ENCODE results near the gene DOCK8.

The DOCK8 gene

DNA sequence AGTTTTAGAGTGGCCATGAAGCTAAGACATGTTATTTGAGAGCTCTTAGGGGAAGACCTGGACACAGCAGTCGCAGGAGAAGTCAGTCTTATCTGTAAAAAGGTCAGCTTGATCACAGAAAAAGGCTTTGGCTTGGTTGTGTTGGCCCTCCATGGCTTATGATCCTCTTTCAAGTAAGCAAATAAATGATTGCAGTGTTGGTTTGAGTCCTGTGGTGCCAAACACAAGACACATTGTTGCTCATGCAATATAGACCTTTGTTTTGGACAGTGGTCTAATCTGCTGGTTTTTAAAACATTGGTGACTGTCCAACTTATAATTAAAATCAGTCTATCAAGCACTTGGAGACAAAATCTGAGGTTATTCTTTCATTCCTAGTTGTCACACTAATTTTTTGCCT lies 54.0 kb downstream of the DOCK8 start:
- DNase-seq (ENCODE audit: low spot score): no peak

DNA sequence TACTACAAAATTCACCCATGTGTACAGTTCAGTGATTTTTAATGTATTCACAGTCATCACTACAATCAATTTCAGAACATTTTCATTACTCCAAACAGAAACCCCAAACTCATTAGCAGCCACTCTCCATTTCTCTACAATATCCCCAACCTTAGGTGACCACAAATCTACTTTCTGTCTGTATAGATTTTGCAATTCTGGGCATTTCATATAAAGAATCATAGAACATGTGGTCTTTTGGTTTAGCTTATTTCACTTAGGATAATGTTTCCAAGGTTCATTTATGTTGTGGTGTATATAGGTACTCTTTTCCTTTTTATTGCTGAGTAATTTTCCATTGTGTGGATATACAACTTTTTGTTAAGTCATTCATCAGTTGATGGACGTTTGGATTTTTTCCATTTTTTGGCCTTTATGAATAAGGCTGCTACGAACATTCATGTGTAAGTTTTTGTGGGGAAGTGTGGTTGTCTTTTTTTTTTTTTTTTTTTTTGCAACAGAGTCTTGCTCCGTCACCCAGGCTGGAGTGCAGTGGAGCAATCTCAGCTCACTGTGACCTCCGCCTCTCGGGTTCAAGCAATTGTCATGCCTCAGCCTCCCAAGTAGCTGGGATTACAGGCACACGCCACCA lies 54.5 kb downstream of the DOCK8 start:
- DNase-seq (ENCODE audit: low spot score): no peak

DNA sequence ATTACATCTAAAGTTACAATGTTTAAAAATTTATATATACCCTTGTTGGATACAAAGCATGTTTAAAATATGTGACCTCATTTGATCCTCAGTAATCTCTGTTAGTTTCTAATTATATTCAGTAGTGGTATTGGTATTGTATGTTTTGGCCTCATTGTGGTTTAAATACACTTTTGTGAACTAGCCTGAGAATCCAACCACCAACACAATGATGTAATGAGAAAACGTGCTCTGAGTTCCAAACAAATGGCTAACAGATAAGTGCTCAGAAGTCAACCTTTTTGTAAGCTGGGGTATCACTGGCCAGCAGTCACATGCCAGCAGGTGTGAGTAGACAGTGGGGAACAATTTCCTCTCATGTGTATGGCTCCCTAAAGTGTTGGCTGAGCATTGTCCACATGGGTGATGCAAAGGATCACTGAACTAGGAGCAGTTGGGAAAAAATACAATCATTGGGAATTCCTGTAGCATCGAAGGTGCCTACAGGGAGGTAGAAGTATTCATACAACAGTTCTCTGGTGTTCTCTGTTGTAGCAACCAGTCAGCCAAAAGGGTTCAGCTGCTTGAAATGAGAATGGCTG lies 56.1 kb downstream of the DOCK8 start:
- no peak for DNase-seq (ENCODE audit: low spot score)

DNA sequence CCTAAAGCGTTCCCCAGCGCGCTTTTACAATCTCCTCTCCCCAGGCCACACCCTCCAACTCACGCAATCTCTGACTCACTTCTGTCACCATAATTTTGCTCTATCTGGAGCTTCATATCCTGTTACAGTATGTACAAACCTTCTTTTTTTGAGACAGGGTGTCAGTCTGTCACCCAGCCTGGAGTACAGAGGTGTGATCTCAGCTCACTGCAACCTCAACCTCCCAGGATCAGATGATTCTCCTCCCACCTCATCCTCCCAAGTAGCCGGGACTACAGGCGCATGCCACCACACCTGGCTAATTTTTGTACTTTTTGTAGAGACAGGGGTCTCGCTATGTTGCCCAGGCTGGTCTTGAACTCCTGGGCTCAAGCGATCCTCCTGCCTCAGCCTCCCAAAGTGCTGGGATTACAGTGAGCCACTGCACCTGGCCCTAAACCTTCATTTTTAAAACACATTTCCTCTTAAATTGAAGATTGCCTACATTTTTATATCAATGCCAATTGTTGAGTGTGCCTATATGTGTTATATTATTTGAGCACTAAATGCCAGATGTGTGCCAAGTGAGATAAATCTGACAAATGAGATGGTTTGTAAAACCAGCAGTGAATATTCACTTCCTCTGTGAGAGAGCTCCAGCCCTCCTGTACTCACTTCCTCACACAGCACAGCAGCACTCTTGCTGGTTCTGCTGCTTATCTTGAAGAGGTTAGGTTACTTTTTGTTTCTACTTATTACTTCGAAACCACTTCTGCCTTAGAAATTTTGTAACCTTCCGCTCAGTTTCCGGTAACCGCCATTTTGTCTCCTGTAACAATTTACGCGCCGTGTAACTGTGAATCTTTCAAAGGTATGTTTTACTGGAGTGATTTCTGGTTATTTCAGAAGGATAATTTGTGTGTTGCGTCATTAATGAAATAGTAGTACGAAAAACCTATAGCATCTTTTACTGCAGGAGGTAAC lies 57.9 kb downstream of the DOCK8 start:
- no peak for DNase-seq (ENCODE audit: low spot score)

DNA sequence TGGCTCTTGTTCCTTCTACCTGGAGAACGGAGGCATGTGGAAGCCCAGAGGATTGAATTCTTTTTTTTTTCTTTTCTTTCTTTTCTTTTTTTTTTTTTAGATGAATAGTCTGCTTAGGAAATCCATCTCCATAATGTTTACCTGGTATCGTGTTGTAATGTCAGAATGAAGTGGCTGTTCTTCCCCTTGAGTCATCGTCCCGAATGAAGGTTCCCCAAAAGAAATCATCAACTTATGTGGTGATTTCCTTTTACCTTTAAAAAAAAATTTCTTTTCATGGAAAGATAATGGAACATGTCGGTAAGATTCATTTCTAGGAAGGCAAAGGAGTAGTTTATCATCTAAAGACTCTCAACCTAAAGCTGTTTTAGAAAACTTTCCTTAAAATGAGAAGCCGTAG lies 59.7 kb downstream of the DOCK8 start:
- no peak for DNase-seq (ENCODE audit: low spot score)

DNA sequence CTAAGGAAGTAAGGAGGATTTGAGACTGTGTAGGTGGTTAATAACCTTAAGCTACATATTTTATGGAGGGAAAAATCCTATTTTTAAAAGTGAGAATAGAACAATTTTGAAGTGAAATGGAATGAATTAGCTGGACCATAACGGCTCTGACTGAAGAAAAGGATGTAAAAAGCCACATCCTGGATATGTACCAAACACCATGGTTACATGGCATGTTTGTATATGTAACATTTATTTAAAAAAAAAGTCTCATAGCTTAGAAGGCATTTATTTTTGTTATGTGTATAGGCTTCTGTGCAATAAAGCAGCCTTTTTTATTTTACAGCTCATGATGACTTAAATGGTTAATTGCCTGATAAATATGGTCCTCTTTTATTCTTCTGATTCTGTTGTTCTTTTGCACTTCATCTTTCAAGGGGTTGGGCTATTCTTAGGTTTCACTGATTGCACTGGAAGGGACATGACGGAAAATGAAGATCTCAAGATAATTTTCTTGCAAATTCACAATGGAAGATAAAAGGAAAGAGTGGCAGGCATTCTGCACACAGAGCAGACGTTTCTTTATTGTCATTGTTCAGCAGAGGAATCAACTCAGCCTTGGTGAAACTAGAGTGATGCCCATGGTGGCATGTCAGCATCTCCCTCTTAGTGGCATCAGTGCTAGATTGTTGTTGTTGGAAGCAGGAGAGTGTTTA lies 63.1 kb downstream of the DOCK8 start:
- no peak for DNase-seq (ENCODE audit: low spot score)

DNA sequence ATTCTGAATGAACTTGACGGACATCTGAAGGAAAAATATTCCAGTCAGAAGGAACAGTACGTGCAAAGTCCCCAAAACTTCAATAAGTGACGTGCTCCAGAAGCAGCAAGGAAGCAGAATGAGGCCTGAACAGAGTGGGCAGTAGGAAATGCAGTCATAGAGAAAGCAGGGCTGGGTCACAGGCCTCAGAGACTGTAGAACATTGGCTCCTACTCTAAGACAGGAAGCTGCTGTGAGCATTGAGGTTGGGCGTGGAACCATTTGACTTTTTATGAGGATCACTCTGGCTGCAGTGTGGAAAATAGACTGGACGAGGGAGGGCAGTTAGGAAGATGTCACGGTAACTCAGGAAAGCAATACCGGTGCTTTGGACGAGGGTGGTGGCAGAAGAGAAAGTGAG lies 64.0 kb downstream of the DOCK8 start:
- no peak for DNase-seq (ENCODE audit: low spot score)

DNA sequence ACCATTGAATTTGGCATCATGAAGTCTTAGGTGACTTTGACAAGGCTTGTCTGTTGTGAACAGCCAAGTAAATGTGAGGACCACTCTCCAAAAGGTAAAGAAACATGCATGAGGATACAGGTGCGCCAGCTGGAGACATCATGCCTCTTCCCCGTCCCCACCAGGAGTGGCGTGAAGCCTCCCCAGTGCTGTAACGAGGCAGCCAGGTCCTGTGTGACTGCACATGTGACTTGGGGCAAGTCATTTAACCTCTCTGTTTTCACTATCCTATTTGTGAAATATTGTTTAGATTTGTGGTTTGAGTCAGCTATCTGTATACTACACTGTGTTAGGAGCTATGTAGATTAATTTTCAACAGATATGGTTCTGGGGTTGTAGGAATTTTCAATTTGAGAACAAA lies 65.0 kb downstream of the DOCK8 start:
- DNase-seq (ENCODE audit: low spot score): no peak

DNA sequence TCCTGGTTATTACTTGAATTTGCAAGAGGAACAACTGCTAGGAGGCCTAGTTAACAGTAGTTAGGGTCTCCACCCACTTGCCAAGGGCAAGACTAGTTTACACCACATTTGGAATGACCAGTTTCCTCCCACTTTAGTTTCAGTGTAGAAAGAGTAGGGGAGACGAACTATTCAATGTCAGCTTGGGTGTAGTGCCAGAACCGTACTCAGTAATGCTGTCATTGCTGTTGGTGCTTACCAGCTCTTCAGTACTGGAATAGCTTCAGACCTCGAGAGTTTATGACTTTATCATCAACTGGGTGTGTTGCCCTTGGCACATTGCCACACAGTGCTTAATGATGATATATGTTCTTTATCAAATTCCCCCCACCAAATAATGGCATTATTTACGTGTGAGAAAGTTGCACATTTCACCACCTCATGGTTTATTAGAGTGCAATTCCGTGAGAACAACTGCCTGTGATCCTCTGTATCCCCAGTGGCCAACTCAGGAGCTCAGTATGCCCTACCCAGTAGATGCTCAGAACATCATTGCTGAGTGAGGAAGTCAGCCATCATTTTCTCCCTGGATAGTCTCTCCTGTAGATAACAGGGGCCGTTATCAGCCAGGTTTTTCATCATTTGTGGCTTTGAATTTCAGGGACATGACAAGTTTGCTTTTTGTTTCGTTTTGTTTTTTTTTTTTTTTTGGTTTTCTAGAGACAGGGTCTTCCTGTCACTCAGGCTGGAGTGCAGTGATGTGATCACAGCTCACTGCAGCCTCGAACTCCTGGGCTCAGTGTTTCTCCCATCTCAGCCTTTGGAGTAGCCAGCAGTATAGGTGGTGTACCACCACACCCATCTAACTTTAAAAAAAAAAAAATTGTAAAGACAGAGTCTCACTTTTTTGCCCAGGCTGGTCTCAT lies 67.3 kb downstream of the DOCK8 start:
- no peak for DNase-seq (ENCODE audit: low spot score)

DNA sequence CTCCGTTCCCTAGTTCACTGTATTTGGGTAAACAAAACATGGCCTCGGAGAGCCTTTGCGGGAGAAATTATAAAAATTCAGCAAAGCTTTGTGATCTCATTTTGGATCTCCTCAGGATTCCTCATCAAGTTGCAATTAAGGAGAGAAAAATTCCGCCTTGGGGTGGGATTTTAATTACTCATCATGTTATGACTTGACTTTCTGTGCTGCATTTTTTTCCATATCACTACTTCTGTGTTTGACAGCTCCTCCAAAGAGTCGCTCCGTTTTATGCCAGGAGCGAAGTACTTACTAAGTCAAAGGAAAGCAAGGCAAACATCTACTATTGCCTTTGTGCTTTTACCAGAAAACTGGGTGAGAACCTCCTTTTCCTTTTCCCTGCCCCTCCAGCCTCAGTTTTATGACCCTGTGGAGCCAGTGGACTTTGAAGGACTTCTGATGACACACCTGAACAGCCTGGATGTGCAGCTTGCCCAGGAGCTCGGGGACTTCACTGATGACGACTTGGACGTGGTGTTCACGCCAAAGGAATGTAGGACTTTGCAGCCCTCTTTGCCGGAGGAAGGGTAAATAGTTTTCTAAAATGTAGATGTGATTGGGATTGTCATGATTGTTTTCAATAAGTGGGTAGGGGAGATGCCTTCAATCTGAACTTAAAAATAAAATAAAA lies 71.5 kb downstream of the DOCK8 start:
- no peak for DNase-seq (ENCODE audit: low spot score)

DNA sequence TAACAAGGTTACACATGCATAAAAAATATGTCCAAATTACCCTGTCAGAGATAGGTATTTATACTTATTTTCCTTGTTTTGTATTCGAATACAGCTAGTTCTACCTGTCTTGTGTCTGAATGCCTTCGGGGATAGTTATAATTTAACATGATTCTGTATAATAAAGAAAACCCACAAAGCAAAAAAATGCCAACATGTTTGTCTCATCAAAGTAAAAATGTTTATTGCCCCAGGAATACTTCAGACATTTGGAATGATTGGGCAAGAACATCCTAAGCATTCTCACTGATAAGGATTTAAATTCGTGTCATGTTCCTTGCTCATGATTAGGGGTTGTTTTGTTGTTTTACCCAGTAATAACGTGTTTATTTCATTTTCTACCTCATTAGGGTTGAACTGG lies 74.5 kb downstream of the DOCK8 start:
- DNase-seq (ENCODE audit: low spot score): no peak

DNA sequence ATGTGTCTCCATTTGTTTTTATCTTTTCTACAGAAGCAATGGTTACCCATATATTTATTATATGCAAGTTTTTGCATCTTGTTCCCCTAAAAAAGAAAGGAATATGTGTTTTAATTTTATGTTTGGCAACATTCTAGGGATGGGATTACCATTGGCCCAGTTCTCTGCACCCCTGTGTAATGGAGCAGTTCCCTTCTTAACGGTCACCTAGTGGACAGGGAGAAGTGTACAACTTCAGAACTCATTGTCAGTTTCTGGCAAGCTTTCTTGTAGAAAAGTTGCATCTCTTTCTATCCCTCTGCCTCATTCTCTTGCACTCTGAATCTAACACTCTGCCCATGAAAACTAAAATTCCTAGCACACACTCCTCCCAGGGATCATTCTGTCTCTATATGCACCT lies 78.2 kb downstream of the DOCK8 start:
- DNase-seq (ENCODE audit: low spot score): no peak

DNA sequence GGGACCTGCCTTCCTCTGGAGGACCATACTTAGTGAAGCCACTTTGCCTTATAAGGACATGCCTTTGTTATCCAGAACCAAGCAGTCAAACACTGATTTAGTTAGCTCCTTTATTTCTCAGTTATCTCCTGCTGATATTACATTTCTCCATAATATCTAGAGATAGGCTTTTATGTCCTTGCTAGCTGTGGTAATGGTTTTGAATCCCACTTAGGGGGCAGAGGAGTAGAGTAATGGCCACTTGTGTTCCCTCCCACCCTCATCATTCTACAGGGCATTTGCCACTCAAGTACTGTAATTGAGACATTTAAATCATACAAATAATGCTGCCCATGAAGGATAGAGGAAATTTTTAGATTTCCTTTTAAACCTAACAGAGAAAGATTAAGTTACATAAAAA lies 80.9 kb downstream of the DOCK8 start:
- DNase-seq (ENCODE audit: low spot score): no peak

DNA sequence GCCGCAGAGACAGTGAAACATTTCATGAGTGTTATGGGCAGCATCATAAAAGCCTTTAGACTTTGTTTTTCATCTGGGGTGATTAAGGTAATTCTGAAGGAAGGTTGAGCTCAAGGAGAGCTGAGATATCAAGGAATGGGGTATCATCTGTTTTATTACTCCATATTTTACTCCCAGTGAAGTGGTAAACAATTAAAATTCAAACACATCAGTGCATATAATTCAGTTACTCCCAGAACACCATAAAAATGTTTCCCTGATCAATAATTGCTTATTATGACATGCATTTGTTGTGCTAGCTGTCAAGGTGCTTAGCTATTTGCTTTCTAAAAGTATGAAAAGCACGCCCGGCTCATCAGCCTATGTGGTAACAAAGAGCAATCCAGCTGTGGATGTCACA lies 81.7 kb downstream of the DOCK8 start:
- no peak for DNase-seq (ENCODE audit: low spot score)

DNA sequence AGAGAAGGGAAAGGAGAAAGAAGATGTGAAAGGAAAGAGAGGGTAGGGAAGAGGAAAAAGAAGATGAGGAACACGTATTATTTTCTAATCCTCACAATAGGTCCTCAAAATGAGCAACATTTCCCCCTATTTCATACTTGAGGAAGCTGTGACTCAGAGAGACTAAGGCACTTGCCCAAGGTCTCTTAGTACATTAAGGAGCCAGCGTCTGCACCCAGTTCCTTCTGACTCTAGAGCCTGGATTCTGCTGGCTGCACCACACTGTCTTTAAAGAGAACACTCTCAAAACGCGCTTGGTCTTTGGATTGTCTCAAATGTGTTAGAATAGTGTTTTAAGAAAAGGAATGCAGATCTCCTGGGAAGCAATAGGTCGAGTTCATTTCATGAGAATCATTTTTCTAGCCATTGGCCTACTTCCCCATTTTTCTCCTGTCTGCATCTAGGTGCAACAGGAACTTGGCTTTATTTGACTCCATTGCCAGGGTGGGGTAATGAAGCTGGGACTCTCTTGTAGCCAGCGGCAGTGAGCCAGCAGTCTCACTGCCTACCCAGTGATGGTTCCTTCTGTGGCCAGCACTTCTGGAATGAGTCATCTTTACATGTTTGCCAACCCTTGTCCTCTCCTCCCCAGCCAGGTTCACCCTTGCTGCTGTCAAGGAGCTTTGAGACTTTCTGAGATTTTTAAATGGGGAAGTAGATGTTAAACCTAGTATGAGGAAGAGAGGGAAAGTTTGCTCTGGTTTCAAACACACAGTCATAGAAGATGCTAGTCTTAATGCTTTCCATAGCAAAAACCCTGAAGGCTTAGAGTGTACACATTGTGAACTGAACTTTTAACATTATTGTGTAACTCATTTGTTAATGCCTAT lies 82.7 kb downstream of the DOCK8 start:
- DNase-seq (ENCODE audit: low spot score): no peak

DNA sequence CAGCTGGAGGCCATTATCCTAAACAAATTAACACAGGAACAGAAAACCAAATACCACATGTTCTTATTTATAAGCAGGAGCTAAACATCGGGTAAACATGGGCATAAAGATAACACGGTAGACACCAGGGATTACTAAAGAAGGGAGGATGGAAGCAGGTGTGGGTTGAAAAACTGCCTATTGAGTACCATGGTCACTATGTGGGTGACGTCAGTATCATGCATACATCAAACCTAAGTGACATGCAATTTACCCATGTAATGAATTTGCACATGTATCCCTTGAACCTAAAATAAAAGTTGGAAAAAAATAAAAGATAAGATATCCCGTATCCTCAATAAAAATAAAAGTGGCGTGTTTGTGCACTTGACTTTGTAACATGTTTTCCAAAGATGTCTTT lies 88.8 kb downstream of the DOCK8 start:
- no peak for DNase-seq (ENCODE audit: low spot score)

DNA sequence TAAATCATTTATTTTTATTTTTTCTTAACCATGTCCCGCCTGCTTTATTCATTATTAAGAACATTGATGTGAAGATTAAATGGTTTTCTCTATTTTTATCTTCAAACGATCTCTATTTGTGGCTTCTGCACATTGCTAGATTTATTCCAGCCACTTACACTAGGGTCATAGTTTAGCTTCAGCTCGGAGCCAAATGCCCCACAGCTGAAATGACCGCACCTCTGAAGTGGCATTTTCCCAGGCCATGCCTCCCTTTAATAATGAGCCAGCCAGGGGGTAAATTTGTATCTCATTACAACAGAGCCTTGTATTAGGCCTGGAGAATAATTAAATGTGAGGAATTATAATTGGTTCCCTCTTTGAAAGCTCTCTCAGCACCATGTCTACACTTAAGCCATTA lies 89.4 kb downstream of the DOCK8 start:
- DNase-seq (ENCODE audit: low spot score): no peak

DNA sequence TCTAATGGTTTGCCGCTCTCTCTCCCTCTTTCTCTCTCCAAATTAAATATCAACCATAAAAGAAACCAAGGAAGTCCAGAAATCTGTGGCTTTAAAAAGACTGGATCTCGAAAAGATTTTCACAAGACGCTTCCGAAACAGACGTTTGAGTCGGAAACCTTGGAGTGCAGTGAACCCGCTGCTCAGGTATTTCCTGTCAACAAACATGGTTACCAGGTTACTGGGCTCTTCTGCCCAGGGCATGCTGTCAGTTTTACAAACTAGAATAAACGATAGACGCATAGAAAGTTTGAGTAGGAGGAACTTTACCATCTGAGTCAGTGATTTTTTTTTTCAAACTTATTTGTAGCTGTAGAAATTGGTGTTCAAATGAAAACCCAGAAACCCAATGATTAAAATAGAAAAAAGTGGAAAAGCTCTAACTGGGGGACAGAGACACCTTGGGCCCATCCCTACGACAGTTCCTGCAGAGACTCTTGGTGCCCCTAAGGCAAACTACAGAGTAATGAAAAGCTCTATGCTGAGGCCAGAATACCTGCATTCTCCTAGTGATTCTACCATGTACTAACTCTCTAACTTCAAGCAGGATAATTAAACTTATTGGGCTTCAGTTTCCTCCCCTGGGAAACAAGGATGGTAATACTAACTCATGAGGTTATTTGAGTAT lies 90.0 kb downstream of the DOCK8 start:
- DNase-seq (ENCODE audit: low spot score): no peak

DNA sequence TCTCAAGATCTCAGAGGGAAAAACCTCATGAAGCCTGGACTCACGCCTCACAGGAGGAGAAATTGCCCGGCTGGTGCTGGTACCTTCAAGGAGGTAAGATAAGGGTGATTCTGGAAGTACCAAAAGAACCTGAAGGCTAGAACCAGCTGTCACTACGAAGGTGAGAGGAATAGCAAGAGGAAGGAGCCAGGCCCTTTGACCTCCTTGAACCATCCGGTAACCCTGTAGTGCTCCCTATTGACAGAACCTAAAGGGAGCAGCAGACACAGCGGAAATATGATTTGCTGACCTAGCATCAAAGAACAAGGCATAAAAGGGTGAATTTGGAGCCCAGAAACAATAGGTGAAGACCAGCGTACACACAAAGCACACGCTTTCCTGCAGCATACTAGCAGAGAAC lies 92.2 kb downstream of the DOCK8 start:
- no peak for DNase-seq (ENCODE audit: low spot score)

DNA sequence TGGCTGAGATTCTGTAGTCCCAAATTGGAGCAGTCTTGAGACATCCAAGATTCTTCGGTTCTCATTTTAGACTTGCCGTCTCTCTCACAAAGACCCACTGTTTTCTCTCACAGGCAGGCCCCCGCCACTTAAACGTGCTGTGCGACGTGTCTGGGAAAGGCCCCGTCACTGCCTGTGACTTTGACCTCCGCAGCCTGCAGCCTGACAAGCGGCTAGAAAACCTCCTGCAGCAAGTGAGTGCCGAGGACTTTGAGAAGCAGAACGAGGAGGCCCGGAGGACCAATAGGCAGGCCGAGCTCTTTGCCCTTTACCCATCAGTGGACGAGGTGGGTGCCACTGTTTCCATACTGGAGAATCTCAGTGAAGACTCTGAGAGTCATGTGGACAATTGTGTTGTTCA lies 97.2 kb downstream of the DOCK8 start:
- DNase-seq (ENCODE audit: low spot score): no peak

All from iPS-NIHi11 (cell line).